Measurements from ENCODE around the gene DMBX1.

Gene DMBX1

DNA sequence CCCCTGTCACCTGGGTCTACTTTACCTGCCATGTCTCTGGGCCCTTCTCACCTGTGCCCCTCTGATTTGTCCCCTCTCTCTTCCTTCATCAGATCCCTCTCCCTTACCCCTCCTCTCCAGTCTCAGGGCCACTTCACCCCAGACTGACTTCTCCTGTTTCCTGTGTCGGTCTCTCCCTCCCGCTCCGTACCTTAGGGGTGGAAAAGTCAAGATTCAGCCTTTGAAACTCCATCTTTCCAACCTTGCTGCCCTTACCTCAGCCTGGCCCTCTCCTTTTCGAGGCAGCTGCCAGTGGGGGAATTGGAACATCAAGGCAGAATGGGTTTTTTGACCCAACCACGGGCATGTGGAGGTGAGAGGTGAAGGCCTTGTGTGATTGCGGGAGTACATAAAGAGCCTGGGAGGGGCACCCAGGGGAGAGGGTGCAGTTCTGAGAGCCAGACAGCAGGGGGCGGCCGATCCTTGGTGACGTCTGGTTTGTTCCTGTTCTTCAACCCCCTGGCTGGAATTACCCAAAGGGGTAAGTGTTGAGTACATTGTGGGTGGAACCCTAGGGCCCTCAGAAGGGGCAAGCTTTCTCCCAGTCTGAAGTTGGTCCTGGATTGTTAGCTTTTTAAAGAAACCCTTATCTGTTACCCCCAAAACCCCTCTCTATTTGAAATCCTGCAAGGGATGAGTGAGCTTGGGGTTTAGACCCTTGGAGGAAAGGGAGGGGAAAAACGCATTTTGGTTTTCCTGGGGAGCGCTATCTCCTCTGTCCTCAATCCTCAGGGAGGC lies 12.3 kb upstream of the DMBX1 start:
- no peak overlapping the region for H3K4me3 ChIP-seq (ENCODE audit: low read depth, low read length)
- peak; percentile 91 for TF ChIP-seq CTCF (IDR thresholded peaks at IDR 0.05; ENCODE audit: borderline replicate concordance, insufficient read depth, low read depth, low read length)

- no peak overlapping the region for H3K4me3 ChIP-seq (ENCODE audit: low read depth, low read length)
- no peak for TF ChIP-seq CTCF (IDR thresholded peaks at IDR 0.05; ENCODE audit: borderline replicate concordance, insufficient read depth, low read depth, low read length)
Observed at GRCh38 chr1:46478721-46479485, 10.7 kb upstream of the DMBX1 start.

DNA sequence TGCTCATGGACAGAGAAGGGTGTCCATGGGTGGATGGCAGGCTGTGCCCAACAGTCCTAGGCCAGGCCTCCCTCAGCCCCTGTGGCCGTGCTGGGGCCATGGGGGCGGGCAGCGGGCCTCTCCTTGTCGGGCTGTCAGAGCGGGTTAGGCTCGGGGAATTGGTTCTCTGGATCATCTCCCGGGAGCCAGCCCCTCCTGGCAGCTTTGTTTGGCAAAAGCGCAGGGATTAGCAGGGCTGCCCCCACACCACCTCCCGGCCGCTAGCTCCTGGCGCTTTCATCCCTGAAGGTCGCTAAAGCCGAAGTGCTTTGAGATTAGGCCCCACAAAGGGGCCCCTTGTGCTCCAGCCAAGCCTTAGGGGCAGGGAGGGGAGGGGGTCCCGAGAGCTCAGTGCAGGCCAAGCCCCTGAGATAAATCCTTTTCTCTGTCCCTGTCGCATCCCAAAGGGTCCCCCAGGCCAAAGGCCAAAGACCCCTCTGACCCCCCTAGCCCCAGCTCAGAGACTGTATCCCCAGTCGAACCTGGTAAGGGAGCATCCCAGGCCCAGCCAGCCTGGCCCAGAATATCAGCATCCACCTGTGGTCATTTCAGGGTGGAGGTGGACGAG lies 9.8 kb upstream of the DMBX1 start:
- H3K4me3 ChIP-seq (ENCODE audit: low read depth, low read length): no peak overlapping the region
- TF ChIP-seq CTCF (IDR thresholded peaks at IDR 0.05; ENCODE audit: borderline replicate concordance, insufficient read depth, low read depth, low read length): no peak

- H3K4me3 ChIP-seq (ENCODE audit: low read depth, low read length): no peak overlapping the region
- no peak for TF ChIP-seq CTCF (IDR thresholded peaks at IDR 0.05; ENCODE audit: borderline replicate concordance, insufficient read depth, low read depth, low read length)
Observed at GRCh38 chr1:46480959-46481646, 8.5 kb upstream of the DMBX1 start.

DNA sequence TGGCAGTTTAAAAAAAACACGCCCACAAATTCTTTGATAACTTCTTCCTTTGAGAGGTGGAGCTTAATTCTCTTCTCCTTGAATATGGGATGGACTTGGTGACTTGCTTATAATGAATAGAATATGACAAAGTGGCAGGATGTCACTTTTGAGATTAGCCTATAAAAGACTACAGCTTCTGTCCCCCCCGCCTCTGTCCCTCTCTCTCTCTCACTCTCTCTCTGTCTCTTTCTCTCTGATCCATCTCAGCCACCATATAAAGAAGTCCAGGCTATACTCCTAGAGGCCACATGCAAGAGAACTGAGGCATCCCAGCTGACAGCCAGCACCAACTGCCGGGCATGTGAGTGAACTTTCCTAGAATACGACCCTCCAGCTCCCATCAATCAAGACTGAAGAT lies 7.7 kb upstream of the DMBX1 start:
- no peak for TF ChIP-seq CTCF (IDR thresholded peaks at IDR 0.05; ENCODE audit: borderline replicate concordance, insufficient read depth, low read depth, low read length)

GRCh38 chr1:46483589-46483988 lies 6.0 kb upstream of the DMBX1 start:
- TF ChIP-seq CTCF (IDR thresholded peaks at IDR 0.05; ENCODE audit: borderline replicate concordance, insufficient read depth, low read depth, low read length): no peak
- no peak overlapping the region for H3K4me3 ChIP-seq (ENCODE audit: low read depth, low read length)

More for the DNA sequence above, 7.7 kb upstream of the DMBX1 start:
- no peak overlapping the region for H3K4me3 ChIP-seq (ENCODE audit: low read depth, low read length)
